Hippocampal formation (tissue), 2 donors: ENCODE results near the gene GALNT17.

Experiments used
- DNase-seq, 2 donors: peaks; one replicate each; lab custom pipeline; 2025; lab: John Stamatoyannopoulos, UW

GALNT17 gene

DNA sequence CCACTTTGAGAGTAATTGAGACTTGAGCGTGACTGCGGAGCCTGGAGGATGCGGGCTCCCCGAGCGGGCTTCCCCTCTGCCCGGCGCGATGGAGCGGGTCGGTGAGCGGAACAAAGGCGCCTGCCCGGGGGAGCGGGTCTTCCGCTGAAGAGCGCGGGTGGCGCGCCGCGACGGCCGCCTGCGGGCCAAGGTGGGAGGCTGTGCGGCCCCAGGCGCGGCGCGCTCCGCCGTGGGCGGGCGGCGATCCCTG lies at the start of gene GALNT17:
Gene GALNT17 (plus strand): TSS at position 18 of the 250 bp plus-strand sequence.
- DNase-seq: no peak

GRCh38 chr7:71095266-71095860 lies 36.6 kb upstream of the GALNT17 start:
- no peak for DNase-seq

GRCh38 chr7:71096351-71096750 lies 35.6 kb upstream of the GALNT17 start:
- no peak for DNase-seq

- DNase-seq: no peak
Observed at GRCh38 chr7:71106226-71106625, 25.7 kb upstream of the GALNT17 start.

DNA sequence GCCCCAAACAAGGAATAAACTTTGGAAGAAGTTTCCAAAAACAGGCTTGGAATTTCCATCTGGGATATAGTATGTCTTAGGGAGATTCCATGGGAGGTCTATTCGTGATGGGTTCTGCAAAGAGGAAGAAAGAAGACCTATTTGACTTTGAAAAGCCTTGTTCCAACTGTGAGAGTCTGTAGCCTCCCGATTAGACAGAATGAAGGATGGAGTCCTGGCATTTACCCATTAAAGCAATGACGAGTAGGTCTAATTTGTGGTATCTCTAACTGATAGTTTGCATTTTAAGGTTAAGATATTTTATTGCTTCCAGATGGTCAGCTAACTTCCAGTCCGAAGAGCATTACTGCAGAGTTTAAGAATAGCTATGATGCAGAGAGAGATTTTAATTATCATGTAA lies 19.5 kb upstream of the GALNT17 start:
- no peak for DNase-seq

GRCh38 chr7:71120096-71120495 lies 11.8 kb upstream of the GALNT17 start:
- no peak for DNase-seq

- DNase-seq: no peak
Observed at GRCh38 chr7:71129126-71129525, 2.8 kb upstream of the GALNT17 start.

- no peak for DNase-seq
Observed at GRCh38 chr7:71130031-71130679, 1.8 kb upstream of the GALNT17 start.

GRCh38 chr7:71131256-71132126 lies 453 bp upstream of the GALNT17 start:
- peak; percentile 31 to 33 for DNase-seq

GRCh38 chr7:71132377-71133231 lies 660 bp downstream of the GALNT17 start:
- no peak for DNase-seq

DNA sequence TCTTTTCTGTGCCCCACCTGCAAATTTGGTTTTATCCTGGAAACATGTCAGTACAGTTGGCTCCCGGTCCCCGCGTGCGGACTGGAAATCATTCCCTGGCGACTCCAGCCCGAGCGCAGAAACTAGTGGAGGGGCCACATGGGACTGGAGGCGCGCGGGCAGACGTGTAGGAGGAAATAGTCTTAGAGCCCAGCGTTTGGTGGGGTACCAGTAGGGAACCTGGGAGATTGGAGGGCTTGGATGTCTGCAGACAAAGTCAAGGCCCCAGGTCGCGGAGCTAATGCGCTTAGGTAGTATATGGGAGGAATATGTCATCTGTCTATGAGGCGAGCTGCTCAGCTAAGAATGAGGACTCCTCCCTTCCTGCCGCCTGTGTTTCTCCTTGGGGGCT lies 1.3 kb downstream of the GALNT17 start:
- DNase-seq: no peak

- DNase-seq: no peak
Observed at GRCh38 chr7:71133856-71134255, 1.9 kb downstream of the GALNT17 start.

- DNase-seq: no peak
Observed at GRCh38 chr7:71135116-71135515, 3.2 kb downstream of the GALNT17 start.

DNA sequence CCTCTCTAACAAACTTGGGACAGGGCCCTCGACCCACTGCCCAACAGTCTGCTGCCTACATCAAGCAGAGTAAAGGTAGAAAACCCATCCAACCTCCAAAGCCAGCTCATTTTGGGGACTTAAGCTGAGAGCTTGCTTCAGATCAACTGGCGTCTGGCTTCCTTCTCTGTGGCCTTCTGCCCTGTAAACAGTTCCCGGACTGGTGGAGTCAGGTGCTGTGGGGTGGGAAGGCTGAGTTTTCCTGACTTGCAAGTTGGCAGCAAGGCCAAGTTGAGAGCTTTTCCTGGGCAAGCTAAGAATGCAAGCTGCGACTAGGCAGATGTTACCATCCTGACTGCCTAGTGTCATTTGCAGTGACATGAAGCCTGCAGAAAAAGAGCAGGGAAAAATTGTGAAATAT lies 3.7 kb downstream of the GALNT17 start:
- no peak for DNase-seq

DNA sequence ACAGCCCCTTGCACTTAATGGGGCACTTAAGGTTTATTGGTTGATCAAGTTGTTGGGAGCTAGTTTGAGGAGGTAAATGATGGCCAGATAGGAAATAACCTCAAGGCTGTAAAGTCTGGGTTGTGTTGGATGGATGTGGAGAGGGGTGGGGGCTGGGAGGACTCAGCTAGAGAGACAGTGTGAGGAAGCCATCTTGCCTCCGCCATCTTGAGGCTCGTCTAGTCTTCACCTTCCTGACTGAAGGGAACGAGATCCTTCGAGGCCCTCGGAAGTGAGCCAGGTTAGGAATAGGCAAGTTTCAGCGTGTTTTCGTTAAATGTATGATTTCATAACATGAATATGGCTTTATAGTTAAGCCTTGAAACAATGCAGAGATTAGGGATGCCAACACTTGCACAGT lies 5.5 kb downstream of the GALNT17 start:
- DNase-seq: no peak

DNA sequence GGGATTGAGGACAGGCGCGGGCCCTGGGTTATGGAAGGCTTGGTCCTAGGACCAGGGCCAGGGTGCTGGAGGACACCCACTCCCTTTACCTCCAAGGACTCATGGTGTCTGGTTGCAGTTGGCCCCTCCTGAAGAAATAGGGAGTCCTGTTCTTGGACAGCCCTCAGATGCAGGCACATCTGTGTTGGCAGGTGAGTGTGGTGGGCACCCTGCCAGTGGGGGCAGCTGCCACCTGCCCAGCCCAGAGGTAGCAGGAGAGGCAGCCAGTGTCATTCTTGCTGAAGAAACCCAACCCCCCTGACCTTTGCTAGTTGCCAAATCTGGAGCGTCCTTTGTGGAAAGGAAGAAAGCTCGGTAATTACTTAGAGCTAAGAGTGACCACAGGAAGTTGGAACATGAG lies 8.3 kb downstream of the GALNT17 start:
- no peak for DNase-seq

GRCh38 chr7:71144963-71145362 lies 13.0 kb downstream of the GALNT17 start:
- no peak for DNase-seq

DNA sequence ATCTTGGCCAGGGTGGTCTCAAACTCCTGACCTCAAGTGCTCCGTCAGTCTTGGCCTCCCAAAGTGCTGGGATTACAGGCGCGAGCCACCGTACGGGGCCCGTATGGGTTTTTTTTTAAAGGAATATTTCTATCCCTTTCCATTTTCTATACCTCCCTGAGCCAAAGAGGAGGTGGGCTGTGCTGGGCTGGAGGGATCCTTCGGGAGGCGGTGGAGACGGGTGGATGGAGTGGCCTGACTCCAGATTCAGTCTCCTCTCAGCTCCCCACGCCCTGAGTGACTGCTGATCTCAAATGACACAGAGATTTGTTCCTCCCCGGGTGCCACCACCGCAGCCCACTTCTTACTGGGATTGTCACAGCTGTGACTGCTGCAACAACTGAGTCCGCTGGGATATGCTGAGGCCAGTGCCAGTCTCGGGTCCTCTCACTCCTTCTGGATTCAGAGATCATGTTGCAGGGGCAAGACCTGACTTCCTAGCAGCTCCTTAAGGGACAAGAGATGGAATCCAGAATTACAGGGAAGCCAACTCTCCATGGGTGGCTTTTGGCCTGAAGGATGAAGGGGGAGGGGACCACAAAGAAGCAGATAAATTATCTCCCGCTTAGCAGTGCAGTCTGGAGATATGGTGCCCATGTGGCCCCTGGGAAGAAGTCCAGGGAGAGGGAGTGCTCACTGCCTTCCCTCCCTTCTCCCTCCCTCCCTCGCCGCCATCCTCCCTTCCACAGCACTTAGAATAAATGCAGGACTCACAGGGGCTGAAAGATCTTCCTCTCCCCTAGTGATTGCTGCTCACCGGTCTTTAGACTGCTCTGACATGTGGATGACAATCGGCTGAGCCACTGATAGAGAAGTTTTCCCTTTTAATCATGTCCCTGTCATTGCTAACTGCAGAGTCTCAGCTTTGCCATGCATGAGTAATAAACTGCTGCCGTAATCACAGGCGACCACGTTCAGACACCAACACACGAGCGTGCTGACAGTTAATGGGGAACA lies 14.3 kb downstream of the GALNT17 start:
- no peak for DNase-seq

DNA sequence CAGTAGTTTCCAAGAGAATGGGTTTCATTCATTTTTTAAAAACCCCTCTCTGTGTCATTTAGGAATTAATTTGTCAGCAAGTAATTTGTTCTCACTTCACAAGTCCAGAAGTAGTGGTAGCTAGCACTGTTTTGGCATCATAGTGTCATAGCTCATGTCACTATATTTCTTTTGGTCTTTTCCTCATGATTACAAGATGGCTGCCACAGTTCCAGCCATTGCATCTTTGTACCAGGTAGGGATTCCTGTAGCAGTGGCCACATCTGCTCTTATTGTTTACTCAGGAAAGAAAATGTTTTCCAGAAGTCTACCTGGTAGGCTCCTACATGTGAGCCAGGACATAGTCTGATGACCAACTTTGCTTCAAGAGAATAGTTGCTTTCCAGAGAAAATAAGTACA lies 16.2 kb downstream of the GALNT17 start:
- no peak for DNase-seq

DNA sequence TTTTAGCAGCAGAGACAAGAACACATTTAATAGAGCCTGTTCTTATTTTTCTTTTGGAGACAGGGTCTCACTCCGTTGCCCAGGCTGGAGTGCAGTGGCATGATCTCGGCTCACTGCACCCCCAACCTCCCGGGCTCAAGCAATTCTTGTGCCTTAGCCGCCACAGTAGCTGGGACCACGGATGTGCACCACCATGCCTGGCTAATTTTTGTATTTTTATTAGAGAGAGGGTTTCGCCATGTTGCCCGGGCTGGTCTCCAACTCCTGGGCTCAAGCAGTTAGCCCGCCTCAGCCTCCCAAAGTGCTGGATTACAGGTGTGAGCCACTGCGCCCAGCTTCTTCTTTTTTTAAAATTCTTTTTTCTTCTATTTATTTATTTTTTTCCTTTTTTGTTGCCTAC lies 23.3 kb downstream of the GALNT17 start:
- DNase-seq: no peak

GRCh38 chr7:71157757-71158156 lies 25.8 kb downstream of the GALNT17 start:
- DNase-seq: no peak
